ENCODE results near the gene PTPRG. TPM values are rescaled to one million over a fixed set of nuclear protein-coding genes. Genes with fewer than 3 reads are reported as not detected.

The PTPRG gene
- total and polyA plus RNA-seq, 2 of the 13 experiments (the other 11 are each of a cell fraction or from before 2014, with no cell fraction given), result 8.0 to 25.3 TPM

DNA sequence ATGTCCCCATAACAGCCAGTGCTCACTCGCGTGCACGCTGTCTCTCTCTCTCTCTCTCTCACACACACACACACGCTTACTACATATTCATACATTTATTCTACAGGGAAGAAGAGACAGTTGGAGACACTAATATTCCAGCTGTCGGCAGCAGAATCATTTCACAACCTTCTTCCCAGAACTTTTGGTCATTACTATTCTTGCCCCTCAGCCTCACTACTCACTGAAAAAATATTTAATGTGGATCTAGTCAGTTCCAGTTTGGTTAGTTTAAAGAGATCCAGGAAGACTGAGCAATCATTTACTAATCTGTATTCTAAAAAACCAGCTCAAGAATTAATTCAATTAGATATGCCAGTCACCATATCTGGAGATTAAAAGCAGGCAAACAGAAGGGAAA is 394.9 kb downstream of the PTPRG start (continued):
- TF ChIP-seq ZNF225 (CRISPR knock-in tag; IDR thresholded peaks at IDR 0.05) (no peak), SUZ12 (IDR thresholded peaks at IDR 0.05; ENCODE audit: low read depth, low read length) (no peak), DNMT3B (CRISPR knock-in tag; conservative IDR thresholded peaks at IDR 0.05) (no peak), CREM (IDR thresholded peaks at IDR 0.05) (no peak), CREM (CRISPR knock-in tag; IDR thresholded peaks at IDR 0.05) (no peak)

DNA sequence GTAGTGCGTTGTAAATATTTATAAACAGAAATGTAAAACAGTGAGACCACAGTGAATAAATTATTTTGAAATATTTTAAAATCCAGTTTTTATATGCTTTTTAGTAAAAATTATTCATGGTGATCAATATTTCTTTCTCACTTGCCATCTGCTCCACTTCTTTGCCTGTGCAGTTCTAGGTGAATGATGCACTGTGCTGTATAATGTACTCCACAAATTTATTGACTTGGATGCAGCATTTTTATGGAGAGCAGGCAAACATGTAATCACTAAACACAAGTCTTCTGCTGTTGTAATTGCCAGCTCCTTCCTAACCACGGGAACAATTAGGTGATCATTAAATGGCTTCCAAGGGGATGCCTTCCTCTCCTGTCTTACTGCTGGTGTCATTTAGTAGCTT is 395.9 kb downstream of the PTPRG start:
- in situ Hi-C loops (cut with HindIII; ENCODE audit: extremely low pct_ligation_motif_present, low pct_unique_long_range_greater_than_20kb), result no loop called here

More for the DNA sequence above, 395.9 kb downstream of the PTPRG start:
- H2AFZ ChIP-seq (ENCODE audit: low read length), result no peak overlapping the region
- ATAC-seq (no peak), DNase-seq (ENCODE audit: low spot score) (no peak), FAIRE-seq (no peak)
- ChIA-PET CTCF (ENCODE audit: low intra/inter-chr PET ratio, low total read pairs) (no interaction called here), POLR2A (no interaction called here)
- no peaks in the 10 kb centered on the region for H3K79me2 ChIP-seq (ENCODE audit: insufficient read depth, low read length)
- WGBS (ENCODE audit: low lambda C conversion rate), result 90% methylated on average over 2 of the region's 2 CpGs
- H3K9ac ChIP-seq (ENCODE audit: insufficient read depth, low read depth, low read length), result no peak overlapping the region
- H3K27me3 ChIP-seq (ENCODE audit: control insufficient read depth in 1 of 2, insufficient read depth in 2 of 2, low read length in 2 of 2), result no peaks in the 10 kb centered on the region
- H4K20me1 ChIP-seq (ENCODE audit: insufficient read depth, low read length), result no peaks in the 10 kb centered on the region
- H3K36me3 ChIP-seq (replicated peaks in 1 of 2; ENCODE audit: control insufficient read depth in 1 of 2, insufficient read depth in 2 of 2, low read length in 2 of 2), result no peaks in the 10 kb centered on the region
- H3K9me3 ChIP-seq (ENCODE audit: low read length), result no peaks in the 10 kb centered on the region
- no TSS peak for BruUV-seq (replicated peaks)
- no peak overlapping the region for H3K4me3 ChIP-seq (replicated peaks in 1 of 3; ENCODE audit: insufficient read depth in 1 of 3, low read depth in 2 of 3, low read length in 3 of 3)
- intact Hi-C loops (cut with micrococcal nuclease; ENCODE audit: unreplicated experiment), result no loop called here
- H3K27ac ChIP-seq (ENCODE audit: extremely low read length, insufficient read depth, low read length), result no peak overlapping the region
- no peaks in the 10 kb centered on the region for H3K4me1 ChIP-seq (ENCODE audit: insufficient read depth, low read length)
- TF ChIP-seq ATF7 (IDR thresholded peaks at IDR 0.05), result no peak
- no peak for TF ChIP-seq ATF7 (CRISPR knock-in tag; IDR thresholded peaks at IDR 0.05)
- TF ChIP-seq HOXA3 (CRISPR knock-in tag; IDR thresholded peaks at IDR 0.05), result no peak
- TF ChIP-seq CERS6 (CRISPR knock-in tag; IDR thresholded peaks at IDR 0.05), result no peak
- no peak for TF ChIP-seq ZNF530 (CRISPR knock-in tag; IDR thresholded peaks at IDR 0.05; ENCODE audit: low read depth)
- TF ChIP-seq ZNF20 (CRISPR knock-in tag; IDR thresholded peaks at IDR 0.05), result no peak
- no peak for TF ChIP-seq YY1 (IDR thresholded peaks at IDR 0.05; ENCODE audit: insufficient read depth, insufficient replicate concordance, low read depth, low read length)
- TF ChIP-seq SMC3 (IDR thresholded peaks at IDR 0.05; ENCODE audit: low read length), result no peak
- TF ChIP-seq TGIF2 (CRISPR knock-in tag; IDR thresholded peaks at IDR 0.05), result no peak
- TF ChIP-seq, protein P1, sequence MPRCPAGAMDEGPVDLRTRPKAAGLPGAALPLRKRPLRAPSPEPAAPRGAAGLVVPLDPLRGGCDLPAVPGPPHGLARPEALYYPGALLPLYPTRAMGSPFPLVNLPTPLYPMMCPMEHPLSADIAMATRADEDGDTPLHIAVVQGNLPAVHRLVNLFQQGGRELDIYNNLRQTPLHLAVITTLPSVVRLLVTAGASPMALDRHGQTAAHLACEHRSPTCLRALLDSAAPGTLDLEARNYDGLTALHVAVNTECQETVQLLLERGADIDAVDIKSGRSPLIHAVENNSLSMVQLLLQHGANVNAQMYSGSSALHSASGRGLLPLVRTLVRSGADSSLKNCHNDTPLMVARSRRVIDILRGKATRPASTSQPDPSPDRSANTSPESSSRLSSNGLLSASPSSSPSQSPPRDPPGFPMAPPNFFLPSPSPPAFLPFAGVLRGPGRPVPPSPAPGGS (CRISPR knock-in tag; IDR thresholded peaks at IDR 0.05), result no peak
- no peak for TF ChIP-seq ZFX (CRISPR knock-in tag; IDR thresholded peaks at IDR 0.05; ENCODE audit: low read depth)
- TF ChIP-seq BHLHE40 (IDR thresholded peaks at IDR 0.05; ENCODE audit: low read length), result no peak
- no peak for TF ChIP-seq FOXC1 (CRISPR knock-in tag; IDR thresholded peaks at IDR 0.05; ENCODE audit: borderline replicate concordance)
- TF ChIP-seq ZNF12 (CRISPR knock-in tag; IDR thresholded peaks at IDR 0.05), result no peak
- no peak for TF ChIP-seq FOXA3 (CRISPR knock-in tag; IDR thresholded peaks at IDR 0.05)
- no peak for TF ChIP-seq NFE2 (CRISPR knock-in tag; IDR thresholded peaks at IDR 0.05)
- H3K4me2 ChIP-seq (ENCODE audit: low read depth, low read length), result no peak overlapping the region

All from HepG2 (cell line).